Measurements from ENCODE around the gene LZTFL1. TPM values are rescaled to one million over a fixed set of nuclear protein-coding genes. Genes with fewer than 3 reads are reported as not detected.
"Not testable (repeated sequence)": the region's sequence is repeated elsewhere in the genome, so short reads cannot be mapped to it uniquely, and the experiment has no call there.

The LZTFL1 gene
- total RNA-seq, 1 donor from 2014 or later: 3.1 TPM

GRCh38 chr3:45856323-45856722 is 14.4 kb upstream of the LZTFL1 start:
- peaks cover 21% of the 10 kb centered on the region for H3K4me1 Mint-ChIP-seq
- peaks cover 25% of the 10 kb centered on the region for H3K9me3 Mint-ChIP-seq
- peaks cover 64% of the 10 kb centered on the region for H3K27me3 Mint-ChIP-seq
- DNase-seq; H3K36me3 Mint-ChIP-seq (ENCODE audit: low read depth); H3K4me3 Mint-ChIP-seq; H3K27ac Mint-ChIP-seq; intact Hi-C loops (cut with micrococcal nuclease): not testable (repeated sequence)

GRCh38 chr3:45852828-45853227 is 10.9 kb upstream of the LZTFL1 start:
- intact Hi-C loops (cut with micrococcal nuclease): no loop called here
- no peak for DNase-seq
- Mint-ChIP-seq H3K36me3 (ENCODE audit: low read depth) (peaks cover 2% of the 10 kb centered on the region), H3K4me1 (peaks cover 12% of the 10 kb centered on the region), H3K4me3 (no peak overlapping the region), H3K9me3 (peaks cover 29% of the 10 kb centered on the region), H3K27me3 (peaks cover 82% of the 10 kb centered on the region), H3K27ac (no peak overlapping the region)

GRCh38 chr3:45848392-45848791 is 6.5 kb upstream of the LZTFL1 start:
- Mint-ChIP-seq H3K9me3 (peaks cover 4% of the 10 kb centered on the region), H3K27me3 (peaks cover 68% of the 10 kb centered on the region), H3K4me3 (no peak overlapping the region), H3K36me3 (ENCODE audit: low read depth) (no peaks in the 10 kb centered on the region), H3K27ac (no peak overlapping the region), H3K4me1 (peaks cover 12% of the 10 kb centered on the region)
- intact Hi-C loops (cut with micrococcal nuclease): no loop called here
- no peak for DNase-seq

- H3K4me1 Mint-ChIP-seq: peaks cover 19% of the 10 kb centered on the region
- no peaks in the 10 kb centered on the region for H3K36me3 Mint-ChIP-seq (ENCODE audit: low read depth)
- H3K4me3 Mint-ChIP-seq: no peak overlapping the region
- H3K9me3 Mint-ChIP-seq: peaks cover 10% of the 10 kb centered on the region
- no peak overlapping the region for H3K27ac Mint-ChIP-seq
- intact Hi-C loops (cut with micrococcal nuclease): loop anchor here (5.0 kb wide), 2 partner anchors 47 to 82 kb away; partner anchors contain the start of gene SLC6A20
- peaks cover 56% of the 10 kb centered on the region for H3K27me3 Mint-ChIP-seq
- no peak for DNase-seq
Measured at GRCh38 chr3:45844616-45845015, 2.7 kb upstream of the LZTFL1 start.

- H3K4me1 Mint-ChIP-seq: peaks cover 19% of the 10 kb centered on the region
- H3K9me3 Mint-ChIP-seq: peaks cover 10% of the 10 kb centered on the region
- peaks cover 55% of the 10 kb centered on the region for H3K27me3 Mint-ChIP-seq
- peak overlapping the region; percentile 94 for H3K4me3 Mint-ChIP-seq
- no peak for DNase-seq
- H3K27ac Mint-ChIP-seq: no peak overlapping the region
- no peaks in the 10 kb centered on the region for H3K36me3 Mint-ChIP-seq (ENCODE audit: low read depth)
- intact Hi-C loops (cut with micrococcal nuclease): loop anchor here (1.0 to 5.0 kb wide), 4 partner anchors 18 to 81 kb away; partner anchors contain the start of gene SLC6A20
Measured at GRCh38 chr3:45842851-45843625, 1.1 kb upstream of the LZTFL1 start.

GRCh38 chr3:45841420-45841756 is 531 bp downstream of the LZTFL1 start:
- DNase-seq: no peak
- H3K9me3 Mint-ChIP-seq: peaks cover 10% of the 10 kb centered on the region
- H3K27ac Mint-ChIP-seq: peak overlapping the region; percentile 86
- peaks cover 19% of the 10 kb centered on the region for H3K4me1 Mint-ChIP-seq
- H3K36me3 Mint-ChIP-seq (ENCODE audit: low read depth): no peaks in the 10 kb centered on the region
- intact Hi-C loops (cut with micrococcal nuclease): loop anchor here (5.0 kb wide), 2 partner anchors 44 to 79 kb away; partner anchors contain the start of gene SLC6A20
- peak overlapping the region; percentile 94 for H3K4me3 Mint-ChIP-seq
- peaks cover 50% of the 10 kb centered on the region for H3K27me3 Mint-ChIP-seq

GRCh38 chr3:45838466-45838865 is 3.5 kb downstream of the LZTFL1 start:
- H3K27ac Mint-ChIP-seq: no peak overlapping the region
- H3K27me3 Mint-ChIP-seq: peaks cover 39% of the 10 kb centered on the region
- peaks cover 2% of the 10 kb centered on the region for H3K36me3 Mint-ChIP-seq (ENCODE audit: low read depth)
- no peak overlapping the region for H3K4me3 Mint-ChIP-seq
- peaks cover 17% of the 10 kb centered on the region for H3K4me1 Mint-ChIP-seq
- peaks cover 10% of the 10 kb centered on the region for H3K9me3 Mint-ChIP-seq
- intact Hi-C loops (cut with micrococcal nuclease): no loop called here
- no peak for DNase-seq

- H3K27me3 Mint-ChIP-seq: peaks cover 7% of the 10 kb centered on the region
- intact Hi-C loops (cut with micrococcal nuclease): no loop called here
- peak; percentile 61 for DNase-seq
- H3K36me3 Mint-ChIP-seq (ENCODE audit: low read depth): peaks cover 11% of the 10 kb centered on the region
- peaks cover 5% of the 10 kb centered on the region for H3K4me1 Mint-ChIP-seq
- no peak overlapping the region for H3K4me3 Mint-ChIP-seq
- no peak overlapping the region for H3K27ac Mint-ChIP-seq
- no peaks in the 10 kb centered on the region for H3K9me3 Mint-ChIP-seq
Measured at GRCh38 chr3:45832699-45833098, 9.2 kb downstream of the LZTFL1 start.

- Mint-ChIP-seq H3K36me3 (ENCODE audit: low read depth) (peaks cover 9% of the 10 kb centered on the region), H3K9me3 (no peaks in the 10 kb centered on the region), H3K27me3 (no peaks in the 10 kb centered on the region), H3K27ac (no peak overlapping the region), H3K4me3 (no peak overlapping the region), H3K4me1 (peaks cover 15% of the 10 kb centered on the region)
- DNase-seq: no peak
- intact Hi-C loops (cut with micrococcal nuclease): no loop called here
Measured at GRCh38 chr3:45830121-45830520, 11.8 kb downstream of the LZTFL1 start.

GRCh38 chr3:45826908-45827307 is 15.0 kb downstream of the LZTFL1 start:
- H3K4me1 Mint-ChIP-seq: peaks cover 15% of the 10 kb centered on the region
- intact Hi-C loops (cut with micrococcal nuclease): no loop called here
- H3K27me3 Mint-ChIP-seq: no peaks in the 10 kb centered on the region
- peaks cover 8% of the 10 kb centered on the region for H3K36me3 Mint-ChIP-seq (ENCODE audit: low read depth)
- H3K9me3 Mint-ChIP-seq: no peaks in the 10 kb centered on the region
- H3K4me3 Mint-ChIP-seq: no peak overlapping the region
- no peak overlapping the region for H3K27ac Mint-ChIP-seq
- no peak for DNase-seq

GRCh38 chr3:45826321-45826720 is 15.6 kb downstream of the LZTFL1 start:
- Mint-ChIP-seq H3K36me3 (ENCODE audit: low read depth) (peaks cover 6% of the 10 kb centered on the region), H3K27me3 (no peaks in the 10 kb centered on the region), H3K4me1 (peaks cover 12% of the 10 kb centered on the region), H3K4me3 (no peak overlapping the region), H3K9me3 (no peaks in the 10 kb centered on the region), H3K27ac (peak overlapping the region; percentile 6)
- intact Hi-C loops (cut with micrococcal nuclease): no loop called here
- DNase-seq: no peak

GRCh38 chr3:45821127-45821526 is 20.8 kb downstream of the LZTFL1 start:
- Mint-ChIP-seq H3K4me1 (peaks cover 3% of the 10 kb centered on the region), H3K27ac (no peak overlapping the region), H3K4me3 (no peak overlapping the region), H3K36me3 (ENCODE audit: low read depth) (no peaks in the 10 kb centered on the region), H3K27me3 (no peaks in the 10 kb centered on the region), H3K9me3 (no peaks in the 10 kb centered on the region)
- DNase-seq: no peak
- intact Hi-C loops (cut with micrococcal nuclease): no loop called here

- DNase-seq: no peak
- no peak overlapping the region for H3K4me3 Mint-ChIP-seq
- intact Hi-C loops (cut with micrococcal nuclease): no loop called here
- H3K27me3 Mint-ChIP-seq: peaks cover 7% of the 10 kb centered on the region
- no peak overlapping the region for H3K27ac Mint-ChIP-seq
- H3K36me3 Mint-ChIP-seq (ENCODE audit: low read depth): no peaks in the 10 kb centered on the region
- no peaks in the 10 kb centered on the region for H3K9me3 Mint-ChIP-seq
- H3K4me1 Mint-ChIP-seq: no peaks in the 10 kb centered on the region
Measured at GRCh38 chr3:45819543-45819942, 22.4 kb downstream of the LZTFL1 start.

GRCh38 chr3:45817831-45818522 is 23.9 kb downstream of the LZTFL1 start:
- Mint-ChIP-seq H3K4me1 (no peaks in the 10 kb centered on the region), H3K36me3 (ENCODE audit: low read depth) (no peaks in the 10 kb centered on the region), H3K27me3 (peaks cover 10% of the 10 kb centered on the region), H3K9me3 (no peaks in the 10 kb centered on the region), H3K27ac (no peak overlapping the region), H3K4me3 (no peak overlapping the region)
- intact Hi-C loops (cut with micrococcal nuclease): no loop called here
- no peak for DNase-seq

Measured in activated CD4-positive, alpha-beta T cell treated with anti-CD3 and anti-CD28 coated beads, Interleukin-2, amount 10 ng/mL, durations not matched to agents 24 days and 14 days (primary cell).